ENCODE measurements around the gene ADAMTS3. TPM values are rescaled to one million over a fixed set of nuclear protein-coding genes. Genes with fewer than 3 reads are reported as not detected.
A peak's percentile ranks its signal among the peaks of the same experiment; 100 is the strongest.

ADAMTS3 gene
- total RNA-seq, 1 donor from 2014 or later = 9.9 TPM

DNA sequence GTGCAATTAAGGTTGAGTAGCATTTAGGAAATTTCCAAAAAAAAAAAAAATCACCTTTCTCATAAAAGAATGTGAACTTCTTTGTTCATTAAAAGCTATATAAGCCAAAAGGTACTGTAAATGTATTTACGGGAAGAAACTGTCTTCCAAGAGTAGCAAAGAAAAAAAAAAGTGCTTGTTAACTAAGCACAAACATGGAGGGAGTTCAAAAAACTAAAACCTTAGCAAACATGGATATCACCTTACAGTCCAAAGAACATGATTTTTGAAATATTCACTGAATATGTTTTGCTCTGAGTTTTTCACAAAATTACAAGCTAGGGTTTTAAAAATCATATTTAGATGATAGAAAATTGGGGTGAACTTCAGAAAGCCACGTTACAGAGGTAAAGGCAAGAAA lies 217.5 kb downstream of the ADAMTS3 start:
- no peak for DNase-seq (ENCODE audit: low spot score)

GRCh38 chr4:72348701-72349100 lies 220.3 kb downstream of the ADAMTS3 start:
- no peak for DNase-seq (ENCODE audit: low spot score)

- no peak for DNase-seq (ENCODE audit: low spot score)
These were observed 224.6 kb downstream of the ADAMTS3 start for GRCh38 chr4:72344418-72344817.

DNA sequence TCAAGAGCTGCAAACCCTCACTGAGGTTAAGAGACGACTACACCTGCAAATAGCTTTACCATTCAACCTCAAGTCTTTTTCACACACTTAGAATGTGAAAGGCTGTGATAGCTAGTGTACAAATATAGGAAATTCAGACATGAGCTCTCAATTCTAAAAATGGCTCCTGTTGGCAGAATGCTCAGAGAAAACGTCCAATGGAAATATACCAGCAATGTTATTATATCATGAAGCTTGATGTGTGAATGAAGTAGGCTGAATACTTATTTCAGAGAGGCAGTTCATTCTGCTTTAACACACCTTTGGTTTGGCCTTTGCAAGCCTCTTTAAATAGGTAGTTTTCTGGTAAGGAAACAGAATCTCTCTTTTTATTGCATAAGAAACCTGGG lies 227.6 kb downstream of the ADAMTS3 start:
- DNase-seq (ENCODE audit: low spot score) = no peak

DNA sequence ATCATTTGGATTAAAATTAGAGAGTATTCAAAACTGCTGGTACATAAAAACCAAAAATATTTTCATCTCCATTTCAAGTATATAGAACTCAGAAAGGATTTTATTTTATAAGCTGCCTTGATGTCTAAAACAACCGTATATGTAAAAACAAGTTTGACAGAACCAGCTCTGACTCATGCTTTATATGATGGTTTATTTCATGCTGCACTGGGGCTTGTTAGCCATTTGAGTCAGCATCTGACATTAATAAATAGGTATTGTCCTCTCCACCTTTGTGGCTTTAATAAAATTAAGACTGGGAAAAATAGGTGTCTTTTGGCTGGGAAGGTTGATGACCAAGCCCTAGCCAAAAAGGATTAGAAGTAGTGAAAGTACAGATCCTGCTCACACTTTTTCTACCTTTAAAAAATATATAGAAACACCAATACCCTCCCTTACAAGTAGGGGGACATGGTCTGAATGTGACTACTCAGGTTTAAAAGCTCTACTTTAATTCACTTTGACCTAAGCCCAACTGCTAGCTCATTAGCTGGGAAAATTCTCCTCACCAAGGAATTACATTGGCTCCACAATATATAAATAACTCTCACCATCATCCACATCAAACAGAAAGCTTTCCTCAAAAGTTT lies 228.1 kb downstream of the ADAMTS3 start:
- no peak for DNase-seq (ENCODE audit: low spot score)

DNA sequence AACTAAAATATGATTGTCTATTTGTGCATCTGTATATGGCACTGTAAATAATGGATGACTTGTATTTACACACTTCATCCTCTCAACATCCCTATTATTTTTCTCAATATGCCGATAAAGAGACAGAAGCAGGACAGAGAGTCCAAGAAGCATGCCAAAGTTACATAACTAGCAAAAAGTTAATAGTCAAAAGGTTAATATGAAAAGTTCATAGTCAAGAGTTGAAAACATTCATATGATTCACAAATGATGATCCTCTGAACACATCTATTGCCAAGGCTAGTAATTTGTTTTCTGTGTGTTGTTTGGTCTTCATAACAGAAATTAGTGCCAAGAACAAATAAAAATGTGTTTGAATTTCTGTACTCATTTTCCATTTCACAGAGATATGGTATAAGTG lies 231.0 kb downstream of the ADAMTS3 start:
- DNase-seq (ENCODE audit: low spot score) = no peak

- no peak for DNase-seq (ENCODE audit: low spot score)
These were observed 238.6 kb downstream of the ADAMTS3 start for GRCh38 chr4:72330381-72330780.

DNA sequence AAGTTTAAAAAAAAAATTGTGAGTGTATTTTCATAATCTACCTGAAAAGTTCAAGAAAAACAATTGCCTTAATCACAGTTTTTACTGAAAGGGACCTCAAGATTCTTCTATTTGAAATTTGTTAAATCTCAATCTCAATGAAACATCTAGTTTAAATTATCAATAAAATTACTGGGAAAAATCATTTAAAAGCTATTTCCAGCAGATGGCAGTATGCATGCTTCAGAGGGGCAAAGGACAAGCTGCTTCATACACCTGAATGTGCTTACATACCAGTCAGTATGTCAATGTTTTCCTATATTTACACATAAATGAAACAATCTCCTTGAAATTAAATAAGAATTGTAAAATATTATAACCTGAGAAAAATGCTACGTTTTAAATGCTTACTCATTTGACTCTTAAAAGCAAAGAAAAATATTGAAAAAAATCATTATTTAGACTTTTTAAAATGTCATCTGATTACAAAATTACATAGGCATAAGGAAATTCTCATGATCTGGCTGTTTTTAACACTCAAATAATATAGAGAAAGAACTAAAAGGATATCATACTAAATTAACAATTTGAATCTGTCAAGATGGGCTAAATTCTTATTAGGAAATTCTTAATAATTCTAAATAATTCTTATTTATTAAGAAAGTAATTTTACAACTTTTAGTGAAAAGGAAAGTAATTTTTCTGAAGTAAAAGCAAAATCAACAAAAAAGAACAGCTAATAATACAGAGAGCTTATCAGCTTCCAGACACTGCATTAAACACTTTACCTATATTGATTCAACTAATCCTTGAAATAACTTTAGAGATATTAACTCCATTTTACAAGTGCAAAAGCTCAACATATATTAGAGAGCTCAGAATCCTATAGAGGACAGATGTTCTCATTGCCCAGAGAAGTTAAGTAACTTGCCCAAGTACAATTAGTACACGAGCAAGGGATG lies 242.1 kb downstream of the ADAMTS3 start:
- DNase-seq (ENCODE audit: low spot score) = peak; percentile 32

GRCh38 chr4:72325215-72325614 lies 243.8 kb downstream of the ADAMTS3 start:
- peak; percentile 48 for DNase-seq (ENCODE audit: low spot score)

DNA sequence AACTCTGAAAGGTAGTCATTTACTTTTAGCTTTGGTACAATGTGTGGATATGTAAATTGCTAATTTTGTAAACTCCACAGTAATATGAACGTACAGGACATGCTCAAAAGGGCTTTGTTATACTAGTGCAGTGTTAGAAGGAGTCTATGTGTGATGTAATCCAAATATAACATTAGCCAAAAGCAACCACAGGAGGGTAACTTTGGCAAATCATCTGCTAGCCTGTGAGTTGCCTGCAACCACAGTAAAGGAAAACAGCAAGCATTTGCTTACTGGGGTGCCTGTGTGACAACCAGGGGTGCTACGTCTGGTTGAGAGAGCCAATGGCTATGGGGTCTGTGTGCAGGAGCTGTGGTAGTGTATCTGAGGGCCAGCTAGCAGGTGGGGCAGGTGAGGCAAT lies 245.8 kb downstream of the ADAMTS3 start:
- DNase-seq (ENCODE audit: low spot score) = no peak

- DNase-seq (ENCODE audit: low spot score) = peak; percentile 79
These were observed 248.6 kb downstream of the ADAMTS3 start for GRCh38 chr4:72320223-72320948.

DNA sequence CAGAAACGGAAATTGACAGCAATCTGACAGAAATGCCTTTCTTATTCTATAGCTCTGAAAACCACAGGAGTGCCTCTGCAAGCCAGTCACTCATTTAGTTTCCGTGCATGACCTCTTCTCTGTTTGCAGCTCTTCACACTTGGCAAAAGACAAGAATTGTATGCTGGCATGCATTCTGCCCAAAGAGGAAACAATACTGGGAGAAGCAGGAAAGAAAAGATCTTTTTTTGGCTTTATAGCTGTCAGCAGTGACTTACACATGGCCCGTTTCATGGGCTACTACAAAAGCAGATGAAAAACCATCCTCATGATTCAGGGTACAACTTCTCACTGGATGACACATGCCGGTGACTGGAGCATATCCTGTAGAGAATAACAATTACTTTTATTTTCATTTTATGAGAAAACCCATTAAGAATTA lies 249.4 kb downstream of the ADAMTS3 start:
- no peak for DNase-seq (ENCODE audit: low spot score)

DNA sequence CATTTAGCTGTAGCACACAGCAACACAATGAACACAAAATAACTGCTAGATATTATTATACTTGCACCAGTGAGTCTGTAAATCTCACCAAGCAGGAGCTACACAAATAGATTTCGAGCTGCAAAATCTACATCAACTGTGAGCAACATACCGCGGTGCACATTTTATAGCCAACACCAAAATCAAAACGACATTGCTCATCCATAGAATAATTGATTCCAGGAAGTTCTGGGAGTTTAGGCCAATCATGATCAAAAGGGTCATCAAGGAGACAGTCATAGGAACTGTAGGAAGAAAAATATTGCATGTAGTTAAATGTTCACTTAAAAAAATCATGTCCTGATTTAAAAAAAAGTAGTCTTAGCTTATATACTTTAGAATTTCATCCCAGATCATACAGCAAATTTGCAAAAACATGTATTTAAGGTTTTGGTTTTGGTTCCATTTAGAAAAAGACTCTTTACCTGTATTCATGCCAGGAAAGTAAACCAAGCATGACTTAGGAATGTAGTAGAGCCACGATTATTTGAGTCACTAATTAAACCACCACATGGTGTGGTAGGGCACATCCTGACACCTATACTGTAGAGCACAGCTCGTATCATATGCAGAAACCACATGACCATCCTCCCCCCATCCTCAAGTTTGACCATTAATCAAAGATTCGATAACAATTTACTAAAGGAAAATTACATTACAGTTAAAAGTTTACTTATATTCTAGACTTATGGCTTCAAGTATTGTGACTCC lies 250.4 kb downstream of the ADAMTS3 start:
- no peak for DNase-seq (ENCODE audit: low spot score)

DNA sequence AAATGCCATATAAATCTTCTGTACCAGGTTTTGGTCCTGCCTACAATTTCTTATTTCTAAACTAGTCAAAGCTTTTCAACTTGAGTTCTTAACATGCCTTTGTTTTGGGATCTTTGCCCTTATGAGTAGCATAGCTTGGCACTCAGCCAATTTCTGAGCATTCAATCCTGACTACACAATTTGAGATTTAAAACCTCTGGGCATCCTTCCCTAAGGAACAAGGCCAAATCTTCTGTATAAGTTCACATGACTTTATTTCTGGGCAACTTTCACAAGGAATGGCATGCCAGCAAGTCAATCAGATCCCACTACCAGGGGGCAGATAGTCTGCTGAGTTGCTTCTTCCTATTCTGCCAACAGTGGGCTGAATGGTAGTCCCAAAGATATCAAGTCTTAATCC lies 254.2 kb downstream of the ADAMTS3 start:
- DNase-seq (ENCODE audit: low spot score) = peak; percentile 84

DNA sequence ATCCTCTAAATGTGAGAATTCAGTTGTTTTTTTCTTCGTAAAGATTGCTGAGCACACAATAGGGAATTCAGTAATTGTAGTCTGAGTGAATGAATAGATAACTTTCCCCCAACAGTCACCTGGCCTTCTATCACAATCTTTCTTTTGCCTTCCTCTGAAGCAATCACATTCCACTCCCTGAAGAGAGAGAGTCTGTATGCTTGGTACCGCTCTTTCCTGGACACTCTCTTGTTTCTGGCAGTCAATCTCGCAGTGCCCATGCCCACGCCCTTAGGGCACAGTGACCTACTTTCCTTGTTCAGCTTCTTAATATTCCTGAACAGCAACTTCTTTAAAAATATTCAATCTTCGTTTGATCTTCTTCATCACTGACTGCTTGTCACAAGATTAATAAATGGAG lies 255.9 kb downstream of the ADAMTS3 start:
- no peak for DNase-seq (ENCODE audit: low spot score)

GRCh38 chr4:72312032-72312650 lies 256.9 kb downstream of the ADAMTS3 start:
- peak; percentile 86 for DNase-seq (ENCODE audit: low spot score)

DNA sequence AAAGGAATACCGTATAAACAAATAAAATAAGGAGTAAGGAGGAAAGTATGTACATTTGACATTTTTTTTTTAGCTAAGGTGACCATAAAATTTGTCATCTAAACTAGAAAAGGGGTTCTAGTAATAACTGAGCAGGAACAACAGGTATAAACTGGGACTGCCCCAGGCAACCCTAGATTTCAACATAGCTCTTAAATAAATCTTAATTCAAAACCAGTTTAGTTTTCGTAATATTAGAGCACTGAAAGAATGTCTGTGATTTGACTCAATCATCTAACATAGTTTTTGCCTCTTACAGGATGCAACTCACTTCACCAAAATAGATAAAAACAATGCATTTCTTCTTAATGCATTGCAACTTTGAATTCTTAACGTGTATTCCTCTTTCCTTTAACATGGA lies 257.7 kb downstream of the ADAMTS3 start:
- no peak for DNase-seq (ENCODE audit: low spot score)

DNA sequence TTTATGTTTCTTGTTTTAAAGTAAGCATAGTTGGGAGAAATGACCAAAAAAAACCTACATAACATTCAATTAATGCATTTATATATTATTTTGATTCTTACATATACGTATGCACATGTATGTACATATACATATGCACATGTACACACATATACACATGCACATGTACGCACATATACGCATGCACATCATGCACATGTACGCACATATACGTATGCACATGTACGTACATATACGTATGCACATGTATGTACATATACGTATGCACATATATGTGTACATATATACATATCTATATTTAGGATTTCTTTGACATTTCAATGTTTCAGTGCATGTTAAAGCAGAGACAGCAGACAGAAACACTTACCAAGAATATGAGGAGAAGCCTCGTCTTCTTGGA lies 263.4 kb downstream of the ADAMTS3 start:
- DNase-seq (ENCODE audit: low spot score) = no peak

- no peak for DNase-seq (ENCODE audit: low spot score)
These were observed 263.9 kb downstream of the ADAMTS3 start for GRCh38 chr4:72305080-72305479.

GRCh38 chr4:72302981-72303704 lies 265.9 kb downstream of the ADAMTS3 start:
- peak; percentile 44 for DNase-seq (ENCODE audit: low spot score)
